Activated gamma-delta T cell treated with Interleukin-2 at 50 U/mL for 16 hours (primary cell): ENCODE data around the gene APOBEC4.

Experiments used
- DNase-seq: peaks from one replicate; pipeline ENCODE4 v3.0.0-alpha.2; 2020

The APOBEC4 gene

DNA sequence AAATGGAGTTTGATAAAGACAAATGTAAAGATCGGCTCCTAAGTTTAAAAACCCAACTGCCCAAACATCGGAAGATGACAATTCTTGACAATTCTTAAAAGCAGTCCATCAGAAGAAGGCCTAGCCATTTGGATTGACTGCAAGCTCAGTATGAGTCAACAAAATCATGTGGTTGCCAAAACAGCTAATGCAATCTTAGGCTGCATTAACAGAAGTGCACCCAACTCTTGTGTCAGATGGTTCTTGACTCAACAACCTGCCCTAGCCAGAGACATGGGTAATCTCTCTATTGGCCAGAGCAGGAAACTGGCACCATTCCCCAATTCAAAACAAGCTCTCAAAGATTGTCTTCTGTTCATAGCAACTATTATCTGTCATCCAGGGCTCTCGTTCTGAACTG is 53.0 kb downstream of the APOBEC4 start:
- no peak for DNase-seq

DNA sequence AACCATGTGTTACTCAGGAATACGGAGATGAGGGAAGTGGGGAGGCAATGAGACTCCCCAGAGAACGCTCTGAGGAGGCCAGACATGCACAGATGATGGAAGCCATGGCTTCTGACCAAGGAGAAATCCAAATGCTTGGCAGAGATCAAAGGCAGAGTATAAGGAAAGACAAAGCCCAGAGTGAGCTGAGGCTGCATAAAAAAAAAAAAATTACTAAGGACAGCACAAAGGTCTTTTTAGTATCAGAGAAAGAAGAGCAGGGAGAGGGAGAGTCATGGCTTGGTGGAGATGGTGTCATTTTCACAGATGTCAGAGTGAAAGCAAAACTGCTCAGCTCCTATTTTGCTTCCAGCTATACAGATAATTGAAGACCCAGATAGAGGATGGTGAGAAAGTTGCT is 54.7 kb downstream of the APOBEC4 start:
- no peak for DNase-seq

DNA sequence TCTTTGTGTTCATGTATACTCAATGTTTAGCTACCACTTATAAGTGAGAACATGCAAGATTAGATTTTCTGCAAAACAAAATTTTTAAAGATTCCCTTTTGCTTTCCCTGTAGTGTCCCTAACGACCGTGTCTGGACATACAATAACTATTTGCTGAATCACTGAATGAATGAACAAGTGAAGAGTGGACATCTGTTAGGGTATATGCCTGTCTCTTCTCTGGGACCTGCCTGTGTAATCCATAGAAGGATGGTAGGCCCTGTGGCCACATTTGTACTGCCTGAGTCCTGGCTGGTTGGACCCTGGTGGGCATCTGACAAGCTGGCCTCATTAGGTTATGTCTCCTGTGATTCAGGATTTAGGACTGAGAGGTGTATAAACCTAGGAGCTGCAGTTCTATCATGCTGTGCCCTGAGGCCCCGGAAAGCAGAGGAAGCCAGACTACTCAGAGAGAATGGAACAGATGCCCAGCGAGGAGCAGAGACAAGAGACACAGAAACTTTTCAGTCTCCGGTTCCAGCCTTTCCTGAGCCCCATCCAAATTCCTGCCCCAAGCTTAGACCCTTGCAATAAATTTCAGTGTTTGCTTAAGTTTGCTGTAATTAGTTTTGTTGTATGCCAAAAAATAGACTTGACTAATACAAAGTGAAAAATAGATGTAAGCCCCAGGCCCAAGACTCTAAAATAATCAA is 55.3 kb downstream of the APOBEC4 start:
- DNase-seq = no peak

DNA sequence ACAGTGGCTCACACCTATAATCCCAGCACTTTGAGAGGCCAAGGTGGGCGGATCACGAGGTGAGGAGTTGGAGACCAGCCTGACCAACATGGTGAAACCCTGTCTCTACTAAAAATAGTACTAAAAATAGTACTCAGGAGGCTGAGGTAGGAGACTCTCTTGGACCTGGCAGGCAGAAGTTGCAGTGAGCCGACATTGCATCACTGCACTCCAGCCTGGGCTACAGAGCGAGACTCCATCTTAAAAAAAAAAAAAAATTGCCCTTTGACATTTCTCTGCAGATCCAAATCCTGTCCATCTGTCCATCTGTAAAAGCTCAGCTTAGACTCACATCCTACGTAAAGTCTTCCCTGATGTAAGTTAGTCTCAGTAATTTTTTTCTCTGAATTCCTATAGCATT is 56.6 kb downstream of the APOBEC4 start:
- no peak for DNase-seq
